Heart left ventricle (tissue), 16 donors: ENCODE measurements around the gene YY1. TPM values are rescaled to one million over a fixed set of nuclear protein-coding genes. Genes with fewer than 3 reads are reported as not detected.

Experiments used
- ATAC-seq, 4 donors: fragments of 200-7000 bp; cut with Tn5 transposase; one replicate each; pipeline ENCODE4 v1.9.1; 2020 to 2022; ENCODE audit warnings: moderate library complexity in 4 of 4, mild to moderate bottlenecking in 3 of 4, moderate number of reproducible peaks in 1 of 4
- DNase-seq, 5 donors: peaks; one replicate each; pipeline ENCODE4 v3.0.0-alpha.2; 2020
- H3K27ac ChIP-seq, 12 donors: fragments of 200-600 bp; sonication (generic) in 4 of 12; one replicate each; pipeline versions ENCODE4 v1.5.0 to v1.8.0; 2016 to 2022; ENCODE audit warnings: mild to moderate bottlenecking in 2 of 12
- H3K27me3 ChIP-seq, 9 donors: fragments of 200-600 bp; sonication (generic) in 2 of 9; one replicate each; pipeline versions ENCODE4 v1.5.1 to v1.8.0; 2016 to 2022; ENCODE audit warnings: mild to moderate bottlenecking in 3 of 9
- H3K36me3 ChIP-seq, 9 donors: fragments of 200-600 bp; sonication (generic) in 2 of 9; one replicate each; pipeline versions ENCODE4 v1.5.0 to v1.8.0; 2018 to 2022; ENCODE audit warnings: mild to moderate bottlenecking in 2 of 9
- H3K4me1 ChIP-seq, 12 donors: fragments of 200-600 bp; sonication (generic) in 4 of 12; one replicate each; pipeline versions ENCODE4 v1.5.0 to v1.8.0; 2016 to 2022; ENCODE audit warnings: mild to moderate bottlenecking in 3 of 12
- H3K4me3 ChIP-seq, 12 donors: fragments of 200-600 bp; sonication (generic) in 4 of 12; one replicate each; pipeline versions ENCODE4 v1.5.0 to v1.8.0; 2017 to 2022; ENCODE audit warnings: mild to moderate bottlenecking in 9 of 12, moderate library complexity in 4 of 12
- H3K9me3 ChIP-seq, 12 donors: fragments of 200-600 bp; sonication (generic) in 4 of 12; one replicate each; pipeline versions ENCODE4 v1.5.0 to v1.8.0; 2016 to 2022; ENCODE audit warnings: mild to moderate bottlenecking in 1 of 12
- POLR2A ChIP-seq, 2 donors: fragments of 450-650 bp; IDR thresholded peaks; one replicate each; pipeline ENCODE4 v1.6.1; 2017; ENCODE audit warnings: antibody characterized with exemption in 2 of 2, mild to moderate bottlenecking in 2 of 2, moderate library complexity in 2 of 2
- WGBS, 4 donors: extraction: QIAGEN DNeasy Blood & Tissue Kit in 2 of 4; methylation state at CpG; one replicate each; pipeline versions ENCODE4 v1.1.5 to v1.1.7; 2013 to 2018; 5-methylcytosine and 5-hydroxymethylcytosine counted together
- intact Hi-C, 10 donors: fragments of 100-400 bp; cut with DNase I; formaldehyde crosslinking; loops; one replicate each; pipeline versions ENCODE4 v1.11.1 to v1.14.2; 2022
- polyA plus RNA-seq, 2 donors: library from polyadenylated mRNA; stranded (reverse); fragments of 200-250 nt; gene quantifications; one replicate each; pipeline ENCODE4 v1.2.3, GENCODE V29; 2013
- total RNA-seq, 9 donors: library from RNA; depleted of rRNA in 2 of 9; stranded (reverse); fragments of >200 nt in 2 of 9; fragmentation: NEBNext Ultra II Directional in 3 of 9; extraction: Animal tissue kit (Norgen Biotek cat#: 25700) in 3 of 9; gene quantifications; one replicate each; pipeline versions ENCODE4 v1.1.0 to v1.2.4, GENCODE V29; 2016 to 2023
- TF ChIP-seq, protein P1 (sequence below), 12 donors: fragments of 200-600 bp; sonication (generic) in 4 of 12; IDR thresholded peaks; one replicate each; pipeline versions ENCODE4 v1.5.0 to v1.8.0; 2018 to 2022; ENCODE audit warnings: antibody characterized with exemption in 12 of 12, mild to moderate bottlenecking in 5 of 12
- donor health status: ischemic (EF 13 %, LVEDD 7.1; RV severe dilation, severe dysfunction).
- donor health status: healthy with polysubstance abuse.
- donor health status: DM: no; HTN: yes; CAD: no.
- donor health status: DM: no; HTN: no; CAD: no.
- donor health status: ischemic (EF 25% LVEDD 6.9; RV normal size, moderate dysfunction).
- donor health status: ischemic (EF 25% LVEDD 5.7; RV mildly dilated, moderate dysfunction).
- donor health status: healthy.
- donor health status: DM: yes; HTN: yes; CAD: no.
- donor health status: ischemic (EF 35%, LVEDD 5.7; RV mildly dilated, moderate dysfunction).
- donor health status: nonischemic (EF 11% LVEDD 7.7; RV severe dilation, severe dysfunction).
- donor health status: DM: yes; HTN: yes; CAD: no.
- donor health status: PGD.
- donor health status: ischemic (EF 29% LVEDD 5.4; RV normal size, mild dysfunction).
- donor health status: nonischemic (EF 23%, LVEDD 6.1; RV moderate dilation, normal function).

The YY1 gene
- total and polyA plus RNA-seq, 11 donors, result 18.4 to 59.7 (median 45.1) TPM

DNA sequence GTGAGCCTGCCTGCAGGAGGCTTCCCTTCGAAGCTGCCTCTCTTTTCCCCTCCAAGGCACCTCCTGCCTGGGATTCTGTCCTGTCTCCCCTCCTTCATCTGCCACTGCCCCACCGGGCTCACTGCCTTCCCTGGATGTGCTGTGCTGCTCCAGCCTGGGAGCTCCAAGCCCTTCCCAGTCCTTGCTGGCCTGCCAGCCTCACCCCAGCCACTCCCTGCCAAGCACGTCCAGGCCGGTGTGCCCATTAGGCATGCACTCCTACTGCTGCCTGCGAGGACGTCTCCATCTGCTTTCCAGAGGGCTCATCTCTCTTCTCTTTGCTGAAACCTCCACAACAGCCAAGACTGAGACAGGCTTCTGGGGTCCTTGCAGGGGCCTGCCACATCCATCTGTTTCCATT lies 75.8 kb downstream of the YY1 start:
- Histone ChIP-seq H3K27me3 (no peaks in the 10 kb centered on the region), H3K27ac (no peak overlapping the region), H3K4me3 (no peak overlapping the region), H3K4me1 (peaks cover 0 to 34% (median 12%) of the 10 kb centered on the region in 12 donors), H3K36me3 (no peaks in the 10 kb centered on the region), H3K9me3 (no peaks in the 10 kb centered on the region)
- DNase-seq (no peak), ATAC-seq (no peak)
- TF ChIP-seq POLR2A (IDR thresholded peaks at IDR 0.05), result no peak
- 93 to 97% (median 95%) methylated on average over 6 of the region's 6 CpGs for WGBS, 4 donors
- intact Hi-C loops, result no loop called here

DNA sequence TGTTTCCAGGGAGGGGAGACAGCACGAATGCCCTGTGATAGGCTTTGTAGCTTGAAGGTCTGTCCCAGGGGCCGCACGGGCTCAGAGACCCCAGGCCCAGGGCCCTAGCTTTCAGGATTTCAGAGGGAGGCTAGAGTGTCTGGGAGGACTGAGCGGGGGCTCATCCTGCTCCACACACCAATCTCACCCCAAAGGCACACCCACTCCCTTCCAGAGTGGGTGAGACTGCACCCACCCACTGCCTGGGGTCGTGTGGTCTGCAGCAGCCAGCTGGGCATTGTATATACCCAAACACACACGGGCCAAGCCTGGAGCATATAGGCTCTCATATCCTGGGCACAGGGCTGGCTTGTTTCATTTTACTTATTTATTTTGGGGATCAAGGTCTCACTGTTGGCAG lies 78.4 kb downstream of the YY1 start:
- ATAC-seq (no peak), DNase-seq (no peak)
- peak overlapping the region in 1 of 12 donors; percentile 72 for H3K27ac ChIP-seq
- H3K36me3 ChIP-seq, result no peaks in the 10 kb centered on the region
- no peaks in the 10 kb centered on the region for H3K9me3 ChIP-seq
- intact Hi-C loops, result no loop called here
- 88 to 91% (median 89%) methylated on average over 2 to 6 of the region's 6 CpGs for WGBS, 4 donors
- peaks cover 0 to 28% (median 14%) of the 10 kb centered on the region in 12 donors for H3K4me1 ChIP-seq
- no peaks in the 10 kb centered on the region for H3K27me3 ChIP-seq
- no peak for TF ChIP-seq POLR2A (IDR thresholded peaks at IDR 0.05)
- TF ChIP-seq, protein P1, sequence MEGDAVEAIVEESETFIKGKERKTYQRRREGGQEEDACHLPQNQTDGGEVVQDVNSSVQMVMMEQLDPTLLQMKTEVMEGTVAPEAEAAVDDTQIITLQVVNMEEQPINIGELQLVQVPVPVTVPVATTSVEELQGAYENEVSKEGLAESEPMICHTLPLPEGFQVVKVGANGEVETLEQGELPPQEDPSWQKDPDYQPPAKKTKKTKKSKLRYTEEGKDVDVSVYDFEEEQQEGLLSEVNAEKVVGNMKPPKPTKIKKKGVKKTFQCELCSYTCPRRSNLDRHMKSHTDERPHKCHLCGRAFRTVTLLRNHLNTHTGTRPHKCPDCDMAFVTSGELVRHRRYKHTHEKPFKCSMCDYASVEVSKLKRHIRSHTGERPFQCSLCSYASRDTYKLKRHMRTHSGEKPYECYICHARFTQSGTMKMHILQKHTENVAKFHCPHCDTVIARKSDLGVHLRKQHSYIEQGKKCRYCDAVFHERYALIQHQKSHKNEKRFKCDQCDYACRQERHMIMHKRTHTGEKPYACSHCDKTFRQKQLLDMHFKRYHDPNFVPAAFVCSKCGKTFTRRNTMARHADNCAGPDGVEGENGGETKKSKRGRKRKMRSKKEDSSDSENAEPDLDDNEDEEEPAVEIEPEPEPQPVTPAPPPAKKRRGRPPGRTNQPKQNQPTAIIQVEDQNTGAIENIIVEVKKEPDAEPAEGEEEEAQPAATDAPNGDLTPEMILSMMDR (IDR thresholded peaks at IDR 0.05), result no peak
- H3K4me3 ChIP-seq, result peak overlapping the region in 5 of 12 donors; percentile 34 to 65 (median 58)

DNA sequence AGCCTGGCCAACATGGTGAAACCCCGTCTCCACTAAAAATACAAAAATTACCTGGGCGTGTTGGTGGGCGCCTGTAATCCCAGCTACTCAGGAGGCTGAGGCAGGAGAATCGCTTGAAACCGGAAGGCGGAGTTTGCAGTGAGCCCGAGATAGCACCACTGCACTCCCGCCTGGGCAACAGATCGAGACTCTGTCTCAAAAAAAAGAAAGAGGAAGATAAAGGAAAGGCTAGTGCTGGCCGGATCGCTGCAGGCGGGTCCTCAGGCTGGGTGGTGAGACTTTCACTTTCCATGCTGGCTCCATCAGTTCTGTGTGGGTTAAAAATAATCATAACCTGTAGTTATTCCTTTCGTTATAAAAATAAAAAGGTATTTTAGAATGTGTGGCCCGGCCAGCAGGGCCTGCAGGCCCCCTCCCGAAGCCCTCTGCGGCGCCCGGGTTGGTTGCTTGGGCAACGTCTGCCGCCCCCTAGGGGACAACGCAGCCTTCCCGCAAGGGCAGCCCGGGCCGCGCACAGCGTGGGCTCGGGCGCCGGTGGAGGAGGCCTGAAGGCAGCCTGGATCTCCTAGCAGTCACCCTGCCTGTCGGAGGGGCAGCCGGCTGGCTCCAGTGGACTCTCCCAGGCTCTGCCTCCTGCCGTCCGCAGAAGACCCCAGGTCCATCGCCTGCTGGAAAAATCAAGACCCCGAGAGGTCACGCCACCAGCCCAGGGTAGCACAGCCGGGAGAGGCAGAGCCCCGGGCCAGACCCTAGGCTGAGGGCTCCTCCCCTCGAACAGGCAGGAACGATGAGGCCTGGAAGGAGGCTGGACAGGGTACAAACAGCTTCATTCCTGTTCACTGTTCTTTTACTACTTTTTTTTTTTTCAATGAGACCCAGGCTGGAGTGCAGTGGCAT lies 79.2 kb downstream of the YY1 start:
- ATAC-seq (peak; percentile 84 to 94 (median 90)), DNase-seq (peak; percentile 71 to 91 (median 80))
- H3K9me3 ChIP-seq, result no peaks in the 10 kb centered on the region
- peak overlapping the region in 11 of 12 donors; percentile 6 to 76 (median 54) for H3K27ac ChIP-seq
- H3K4me1 ChIP-seq, result peaks cover 0 to 23% (median 10%) of the 10 kb centered on the region in 12 donors
- H3K4me3 ChIP-seq, result peak overlapping the region in 11 of 12 donors; percentile 1 to 65 (median 52)
- TF ChIP-seq POLR2A (IDR thresholded peaks at IDR 0.05), result peak in 1 of 2 donors; percentile 20
- TF ChIP-seq, protein P1 (IDR thresholded peaks at IDR 0.05), result peak; percentile 76 to 94 (median 88)
- intact Hi-C loops, result no loop called here
- no peaks in the 10 kb centered on the region for H3K27me3 ChIP-seq
- no peaks in the 10 kb centered on the region for H3K36me3 ChIP-seq
- 28 to 39% (median 29%) methylated on average over 30 to 40 of the region's 40 CpGs for WGBS, 4 donors

DNA sequence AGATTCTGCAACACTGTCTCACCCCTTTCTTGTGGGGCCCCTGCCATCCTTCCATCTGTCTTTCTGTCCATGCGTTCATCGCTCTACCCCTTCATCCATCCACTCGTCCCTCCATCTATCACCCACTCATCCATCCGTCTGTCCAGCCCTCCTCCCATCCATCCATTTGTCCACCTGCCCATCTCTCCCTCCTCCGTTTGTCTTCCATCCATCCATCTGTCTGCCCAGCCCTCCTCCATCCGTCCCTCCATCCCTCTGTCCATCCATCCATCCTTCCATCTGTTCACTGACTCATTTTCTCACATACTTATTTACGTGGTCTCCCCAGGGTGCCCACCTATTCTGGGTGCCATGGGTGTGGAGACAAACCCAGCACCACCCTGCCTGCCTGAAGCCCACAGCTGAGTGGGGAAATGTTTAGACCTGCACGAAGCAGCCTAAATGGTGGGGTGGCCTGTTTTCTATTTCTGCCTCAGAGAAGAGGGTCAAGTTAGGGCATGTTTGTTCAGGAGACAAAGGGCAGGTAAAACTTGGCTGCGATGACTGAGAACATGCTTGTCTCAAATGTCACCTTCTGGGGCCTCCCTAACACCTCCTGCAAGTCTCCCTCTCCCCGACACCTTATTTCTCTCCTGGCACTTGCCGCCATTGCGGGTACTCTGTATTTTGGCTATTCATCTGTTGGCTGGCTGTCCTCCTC lies 81.4 kb downstream of the YY1 start:
- no peak overlapping the region for H3K27ac ChIP-seq
- intact Hi-C loops, result no loop called here
- WGBS, 4 donors, result 89 to 96% (median 94%) methylated on average over 11 to 12 of the region's 12 CpGs
- no peak overlapping the region for H3K4me3 ChIP-seq
- H3K36me3 ChIP-seq, result no peaks in the 10 kb centered on the region
- no peak for TF ChIP-seq POLR2A (IDR thresholded peaks at IDR 0.05)
- TF ChIP-seq, protein P1 (IDR thresholded peaks at IDR 0.05), result no peak
- H3K27me3 ChIP-seq, result no peaks in the 10 kb centered on the region
- peaks cover 0 to 17% (median 8%) of the 10 kb centered on the region in 12 donors for H3K4me1 ChIP-seq
- DNase-seq (no peak), ATAC-seq (no peak)
- H3K9me3 ChIP-seq, result no peaks in the 10 kb centered on the region
